ENCODE results near the gene CLEC4E.
"Not testable (repeated sequence)": the region's sequence is repeated elsewhere in the genome, so short reads cannot be mapped to it uniquely, and the experiment has no call there.

CLEC4E gene

GRCh38 chr12:8541562-8541961 lies 857 bp upstream of the CLEC4E start:
- DNase-seq (ENCODE audit: low spot score), result no peak

- DNase-seq (ENCODE audit: low spot score), result not testable (repeated sequence)
These were observed 2.9 kb downstream of the CLEC4E start for GRCh38 chr12:8537820-8538219.

- no peak for DNase-seq (ENCODE audit: low spot score)
These were observed 8.7 kb downstream of the CLEC4E start for GRCh38 chr12:8532045-8532444.

- DNase-seq (ENCODE audit: low spot score), result no peak
These were observed 13.2 kb downstream of the CLEC4E start for GRCh38 chr12:8527250-8528130.

GRCh38 chr12:8519171-8519570 lies 21.5 kb downstream of the CLEC4E start:
- no peak for DNase-seq (ENCODE audit: low spot score)

- DNase-seq (ENCODE audit: low spot score), result no peak
These were observed 22.7 kb downstream of the CLEC4E start for GRCh38 chr12:8517971-8518370.

- DNase-seq (ENCODE audit: low spot score), result no peak
These were observed 27.4 kb downstream of the CLEC4E start, which contains the start of gene CLEC4D for GRCh38 chr12:8513256-8513655. Gene CLEC4D, plus strand, starts transcription at chr12:8513503. Its CDS starts 230 bp downstream, at chr12:8513733.

GRCh38 chr12:8508910-8509841 lies 31.5 kb downstream of the CLEC4E start:
- DNase-seq (ENCODE audit: low spot score), result no peak

- no peak for DNase-seq (ENCODE audit: low spot score)
These were observed 32.5 kb downstream of the CLEC4E start for GRCh38 chr12:8508223-8508622.

- no peak for DNase-seq (ENCODE audit: low spot score)
These were observed 33.1 kb downstream of the CLEC4E start for GRCh38 chr12:8507596-8507995.

GRCh38 chr12:8504351-8504750 lies 36.4 kb downstream of the CLEC4E start:
- no peak for DNase-seq (ENCODE audit: low spot score)

GRCh38 chr12:8501720-8502119 lies 39.0 kb downstream of the CLEC4E start:
- no peak for DNase-seq (ENCODE audit: low spot score)

- DNase-seq (ENCODE audit: low spot score), result no peak
These were observed 41.1 kb downstream of the CLEC4E start for GRCh38 chr12:8499616-8500015.

- DNase-seq (ENCODE audit: low spot score), result not testable (repeated sequence)
These were observed 44.6 kb downstream of the CLEC4E start for GRCh38 chr12:8496074-8496473.

GRCh38 chr12:8495671-8496070 lies 45.0 kb downstream of the CLEC4E start:
- DNase-seq (ENCODE audit: low spot score), result not testable (repeated sequence)

- DNase-seq (ENCODE audit: low spot score), result no peak
These were observed 47.6 kb downstream of the CLEC4E start for GRCh38 chr12:8493084-8493483.

- DNase-seq (ENCODE audit: low spot score), result no peak
These were observed 48.8 kb downstream of the CLEC4E start for GRCh38 chr12:8491646-8492530.

Measured in SK-N-DZ (cell line).